ENCODE data around the gene JUNB. TPM values are rescaled to one million over a fixed set of nuclear protein-coding genes. Genes with fewer than 3 reads are reported as not detected.

The JUNB gene
- total and polyA plus RNA-seq, 2 of the 13 experiments (the other 11 are each of a cell fraction or from before 2014, with no cell fraction given), result 7.7 to 8.2 TPM

- TF ChIP-seq ZNF441 (CRISPR knock-in tag; IDR thresholded peaks at IDR 0.05; ENCODE audit: borderline replicate concordance), result no peak
- no peak; the same call in 1 of the 2 replicates for TF ChIP-seq ESRRA (CRISPR knock-in tag; IDR thresholded peaks at IDR 0.05; ENCODE audit: low read depth)
- no peak; the same call in 1 of the 2 replicates for TF ChIP-seq YEATS4 (CRISPR knock-in tag; IDR thresholded peaks at IDR 0.05; ENCODE audit: borderline replicate concordance)
- TF ChIP-seq ZIK1 (CRISPR knock-in tag; IDR thresholded peaks at IDR 0.05; ENCODE audit: borderline replicate concordance, low read depth), result no peak
- no peak for TF ChIP-seq RAD51 (IDR thresholded peaks at IDR 0.05; ENCODE audit: borderline replicate concordance)
- TF ChIP-seq ZBTB40 (IDR thresholded peaks at IDR 0.05), result no peak
- 0 out of 2 replicates have a peak, but pooled peaks have one; percentile 59 for TF ChIP-seq ZBTB40 (CRISPR knock-in tag; IDR thresholded peaks at IDR 0.05)
- TF ChIP-seq HMGA1 (CRISPR knock-in tag; conservative IDR thresholded peaks at IDR 0.05), result no peak
- TF ChIP-seq SIX1 (CRISPR knock-in tag; IDR thresholded peaks at IDR 0.05; ENCODE audit: borderline replicate concordance), result no peak
- TF ChIP-seq ETV5 (CRISPR knock-in tag; IDR thresholded peaks at IDR 0.05; ENCODE audit: borderline replicate concordance), result peak; percentile 63; the same call in 1 of the 2 replicates
- no peak for TF ChIP-seq KIAA2018 (CRISPR knock-in tag; IDR thresholded peaks at IDR 0.05; ENCODE audit: borderline replicate concordance)
Measured at GRCh38 chr19:12793290-12794195, 2.3 kb downstream of the JUNB start (continued).

All from HepG2 (cell line).